Heart right ventricle (tissue), 16 donors: Measurements from ENCODE around the gene HSPG2. TPM values are rescaled to one million over a fixed set of nuclear protein-coding genes. Genes with fewer than 3 reads are reported as not detected.
A peak's percentile ranks its signal among the peaks of the same experiment; 100 is the strongest.

Experiments used
- ATAC-seq, 8 donors: fragments of 200-7000 bp; cut with Tn5 transposase; one replicate each; pipeline ENCODE4 v1.9.1; 2020; ENCODE audit warnings: mild to moderate bottlenecking in 8 of 8, moderate library complexity in 8 of 8, moderate number of reproducible peaks in 1 of 8
- DNase-seq, 2 donors: peaks; one replicate each; pipeline ENCODE4 v3.0.0-alpha.2; 2020
- H3K27ac ChIP-seq, 10 donors: fragments of 200-600 bp; sonication (generic) in 2 of 10; one replicate each; pipeline versions ENCODE4 v1.5.0 to v1.8.0; 2020 to 2022; ENCODE audit warnings: mild to moderate bottlenecking in 3 of 10
- H3K27me3 ChIP-seq, 7 donors: fragments of 200-600 bp; one replicate each; pipeline ENCODE4 v1.8.0; 2021 to 2022; ENCODE audit warnings: mild to moderate bottlenecking in 2 of 7
- H3K36me3 ChIP-seq, 9 donors: fragments of 200-600 bp; sonication (generic) in 1 of 9; one replicate each; pipeline versions ENCODE4 v1.5.0 to v1.8.0; 2020 to 2022; ENCODE audit warnings: mild to moderate bottlenecking in 2 of 9
- H3K4me1 ChIP-seq, 9 donors: fragments of 200-600 bp; sonication (generic) in 1 of 9; one replicate each; pipeline versions ENCODE4 v1.5.0 to v1.8.0; 2020 to 2022; ENCODE audit warnings: mild to moderate bottlenecking in 4 of 9
- H3K4me3 ChIP-seq, 10 donors: fragments of 200-600 bp; sonication (generic) in 2 of 10; one replicate each; pipeline versions ENCODE4 v1.5.0 to v1.8.0; 2020 to 2022; ENCODE audit warnings: mild to moderate bottlenecking in 7 of 10, moderate library complexity in 2 of 10
- H3K9me3 ChIP-seq, 11 donors: fragments of 200-600 bp in 10 of 11; sonication (generic) in 2 of 11; one replicate each; pipeline versions ENCODE4 v1.5.0 to v1.8.0; 2013 to 2022; ENCODE audit warnings: mild to moderate bottlenecking in 2 of 11, control low read depth in 1 of 11, moderate library complexity in 1 of 11
- CTCF ChIP-seq, 9 donors: fragments of 200-600 bp; sonication (generic) in 2 of 9; IDR thresholded peaks; one replicate each; pipeline versions ENCODE4 v1.5.0 to v1.8.0; 2021 to 2022; ENCODE audit warnings: antibody characterized with exemption in 9 of 9, mild to moderate bottlenecking in 5 of 9, moderate library complexity in 1 of 9
- WGBS, 2 donors: extraction: QIAGEN DNeasy Blood & Tissue Kit; methylation state at CpG; one replicate each; pipeline ENCODE4 v1.1.7; 2013; ENCODE audit warnings: inconsistent platforms in 1 of 2; 5-methylcytosine and 5-hydroxymethylcytosine counted together
- intact Hi-C, 10 donors: fragments of 100-400 bp; cut with DNase I; formaldehyde crosslinking; loops; one replicate each; pipeline versions ENCODE4 v1.11.1 to v1.14.2; 2022
- polyA plus RNA-seq, 2 donors: library from polyadenylated mRNA; stranded (reverse); fragments of 200-250 nt; gene quantifications; one replicate each; pipeline ENCODE4 v1.2.3, GENCODE V29; 2013
- total RNA-seq, 10 donors: library from RNA; stranded (reverse); fragmentation: NEBNext Ultra II Directional in 3 of 10; extraction: Animal tissue kit (Norgen Biotek cat#: 25700) in 3 of 10; gene quantifications; one replicate each; pipeline versions ENCODE4 v1.2.1 to v1.2.4, GENCODE V29; 2021 to 2023
- donor health status: Arrhythmogenic right ventricular cardiomyopathy.
- donor health status: ischemic (EF 13 %, LVEDD 7.1; RV severe dilation, severe dysfunction).
- donor health status: healthy with polysubstance abuse.
- donor health status: DM: no; HTN: yes; CAD: no.
- donor health status: DM: no; HTN: no; CAD: no.
- donor health status: ischemic (EF 25% LVEDD 6.9; RV normal size, moderate dysfunction).
- donor health status: ischemic (EF 25% LVEDD 5.7; RV mildly dilated, moderate dysfunction).
- donor health status: healthy.
- donor health status: DM: yes; HTN: yes; CAD: no.
- donor health status: Ischemic cardiomyopathy.
- donor health status: ischemic (EF 35%, LVEDD 5.7; RV mildly dilated, moderate dysfunction).
- donor health status: nonischemic (EF 11% LVEDD 7.7; RV severe dilation, severe dysfunction).
- donor health status: DM: yes; HTN: yes; CAD: no.
- donor health status: PGD.
- donor health status: ischemic (EF 29% LVEDD 5.4; RV normal size, mild dysfunction).
- donor health status: nonischemic (EF 23%, LVEDD 6.1; RV moderate dilation, normal function).

HSPG2 gene
- total and polyA plus RNA-seq, 12 donors: 221 to 508 (median 310) TPM

GRCh38 chr1:21939650-21940374 lies 2.7 kb upstream of the HSPG2 start:
- H3K36me3 ChIP-seq: peaks cover 0 to 4% (median 0%) of the 10 kb centered on the region in 9 donors
- no peak overlapping the region for H3K4me3 ChIP-seq
- ATAC-seq: peak; percentile 18 to 58 (median 44)
- H3K27ac ChIP-seq: peak overlapping the region; percentile 63 to 87 (median 83)
- peak; percentile 88 to 91 for DNase-seq
- H3K9me3 ChIP-seq: no peaks in the 10 kb centered on the region
- H3K4me1 ChIP-seq: peaks cover 16 to 89% (median 65%) of the 10 kb centered on the region in 9 donors
- WGBS, 2 donors: 25 to 32% methylated on average over 9 of the region's 9 CpGs
- peak; percentile 21 to 70 (median 46) for TF ChIP-seq CTCF (IDR thresholded peaks at IDR 0.05)
- peaks cover 0 to 9% (median 0%) of the 10 kb centered on the region in 7 donors for H3K27me3 ChIP-seq
- intact Hi-C loops: loop anchor here in 8 of 10 donors (2.0 to 5.0 kb wide), 4 partner anchors 33 to 43 kb away; no protein-coding TSS in a partner anchor

- Histone ChIP-seq H3K9me3 (no peaks in the 10 kb centered on the region), H3K27me3 (peaks cover 0 to 9% (median 0%) of the 10 kb centered on the region in 7 donors), H3K4me1 (peaks cover 18 to 89% (median 63%) of the 10 kb centered on the region in 9 donors), H3K4me3 (peak overlapping the region in 1 of 10 donors; percentile 9), H3K36me3 (peaks cover 0 to 4% (median 0%) of the 10 kb centered on the region in 9 donors), H3K27ac (peak overlapping the region; percentile 63 to 87 (median 83))
- intact Hi-C loops: loop anchor here in 8 of 10 donors (2.0 to 5.0 kb wide), 4 partner anchors 32 to 42 kb away; no protein-coding TSS in a partner anchor
- WGBS, 2 donors: 38 to 45% methylated on average over 11 of the region's 11 CpGs
- DNase-seq (peak in 1 of 2 donors; percentile 16), ATAC-seq (peak in 5 of 8 donors; percentile 3 to 13 (median 4))
- no peak for TF ChIP-seq CTCF (IDR thresholded peaks at IDR 0.05)
Observed at GRCh38 chr1:21938732-21939538, 1.8 kb upstream of the HSPG2 start.

- Histone ChIP-seq H3K27ac (peak overlapping the region; percentile 75 to 90 (median 84)), H3K9me3 (no peaks in the 10 kb centered on the region), H3K4me1 (peaks cover 32 to 89% (median 65%) of the 10 kb centered on the region in 9 donors), H3K27me3 (peaks cover 0 to 9% (median 0%) of the 10 kb centered on the region in 7 donors), H3K4me3 (peak overlapping the region in 9 of 10 donors; percentile 36 to 60 (median 50)), H3K36me3 (peaks cover 0 to 9% (median 0%) of the 10 kb centered on the region in 9 donors)
- ATAC-seq: peak; percentile 53 to 86 (median 72)
- WGBS, 2 donors: 8 to 13% methylated on average over 37 to 69 of the region's 69 CpGs
- intact Hi-C loops: loop anchor here in 8 of 10 donors (2.0 to 5.0 kb wide), 5 partner anchors 27 to 41 kb away; no protein-coding TSS in a partner anchor
- TF ChIP-seq CTCF (IDR thresholded peaks at IDR 0.05): no peak
- DNase-seq: peak; percentile 85 to 92
Observed at GRCh38 chr1:21937372-21938121, 437 bp upstream of the HSPG2 start.
